GM18517 (cell line): ENCODE results near the gene POLR3B.
"Not testable (repeated sequence)": the region's sequence is repeated elsewhere in the genome, so short reads cannot be mapped to it uniquely, and the experiment has no call there.

Source experiments
- ATAC-seq: cut with Tn5 transposase; IDR thresholded peaks from one replicate; pipeline ENCODE4 v1.9.1; 2021; ENCODE audit warnings: mild to moderate bottlenecking, moderate library complexity; ENCODE audit not compliant: unreplicated experiment

Gene POLR3B

DNA sequence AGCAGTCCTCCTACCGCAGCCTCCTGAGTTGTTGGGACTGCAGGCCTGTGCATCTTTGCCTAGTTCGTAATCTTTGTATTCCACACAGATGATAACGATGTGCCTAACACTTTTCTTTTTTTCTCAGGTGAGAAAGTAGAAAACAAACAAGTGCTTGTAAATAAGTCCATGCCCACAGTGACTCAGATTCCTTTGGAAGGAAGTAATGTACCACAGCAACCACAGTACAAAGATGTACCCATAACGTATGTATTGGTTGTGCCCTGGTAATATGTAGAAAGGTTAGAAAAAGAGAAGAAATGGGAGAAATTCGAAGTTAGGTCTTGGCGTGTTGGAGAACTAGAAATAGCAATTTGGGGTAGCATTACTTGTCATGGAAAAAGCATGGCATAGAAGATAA is 101.6 kb downstream of the POLR3B start:
- no peak for ATAC-seq

DNA sequence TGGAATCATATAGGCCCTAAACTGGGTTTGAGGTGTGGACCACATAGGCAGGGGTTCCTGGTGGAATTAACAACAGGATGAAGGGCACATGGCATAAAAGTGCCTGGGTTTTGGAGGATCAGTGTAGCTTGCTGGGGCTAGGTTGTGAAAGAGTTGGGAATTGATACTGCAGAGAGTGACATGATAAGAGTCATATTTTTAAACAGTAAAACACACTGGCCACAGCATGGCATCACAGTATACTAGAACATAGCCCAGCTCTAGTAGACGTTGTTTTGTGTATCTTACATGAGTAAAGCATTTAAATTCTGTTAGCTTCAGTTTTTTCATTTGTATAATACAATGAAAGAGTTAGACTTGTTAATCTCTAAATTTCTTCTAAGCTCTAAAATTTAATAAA is 102.0 kb downstream of the POLR3B start:
- no peak for ATAC-seq

DNA sequence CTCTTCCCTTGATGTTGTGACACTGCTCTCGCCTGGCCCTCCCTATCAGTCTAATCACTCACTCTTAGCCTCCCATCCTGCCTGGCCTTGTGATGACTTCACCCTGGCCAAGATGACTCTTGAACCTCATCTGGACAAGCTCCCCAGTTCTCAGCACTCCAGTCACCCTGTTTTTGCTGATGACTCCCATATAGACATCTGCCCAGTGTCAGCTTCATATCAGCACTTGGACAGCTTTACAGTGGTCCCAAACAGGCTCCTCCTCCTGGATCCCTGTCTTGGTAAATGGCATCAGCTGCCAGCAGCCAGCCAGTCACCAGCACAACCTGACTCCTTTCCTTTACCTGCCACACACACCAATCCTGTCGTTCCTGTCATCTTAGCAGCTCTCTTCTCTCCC is 104.2 kb downstream of the POLR3B start:
- no peak for ATAC-seq

DNA sequence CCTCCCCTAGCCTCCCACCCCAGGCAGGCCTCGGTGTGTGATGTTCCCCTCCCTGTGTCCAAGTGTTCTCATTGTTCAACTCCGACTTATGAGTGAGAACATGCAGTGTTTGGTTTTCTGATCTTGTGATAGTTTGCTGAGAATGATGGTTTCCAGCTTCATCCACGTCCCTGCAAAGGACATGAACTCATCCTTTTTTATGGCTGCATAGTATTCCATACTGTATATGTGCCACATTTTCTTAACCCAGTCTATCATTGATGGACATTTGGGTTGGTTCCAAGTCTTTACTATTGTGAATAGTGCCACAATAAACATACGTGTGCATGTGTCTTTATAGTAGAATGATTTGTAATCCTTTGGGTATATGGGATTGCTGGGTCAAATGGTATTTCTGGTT is 108.1 kb downstream of the POLR3B start:
- ATAC-seq: not testable (repeated sequence)

DNA sequence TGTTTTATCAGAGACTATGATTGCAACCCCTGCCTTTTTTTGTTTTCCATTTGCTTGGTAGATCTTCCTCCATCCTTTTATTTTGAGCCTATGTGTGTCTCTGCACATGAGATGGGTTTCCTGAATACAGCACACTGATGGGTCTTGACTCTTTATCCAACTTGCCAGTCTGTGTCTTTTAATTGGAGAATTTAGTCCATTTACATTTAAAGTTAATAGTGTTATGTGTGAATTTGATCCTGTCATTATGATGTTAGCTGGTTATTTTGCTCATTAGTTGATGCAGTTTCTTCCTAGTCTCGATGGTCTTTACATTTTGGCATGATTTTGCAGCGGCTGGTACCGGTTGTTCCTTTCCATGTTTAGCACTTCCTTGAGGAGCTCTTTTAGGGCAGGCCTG is 118.1 kb downstream of the POLR3B start:
- ATAC-seq: not testable (repeated sequence)

DNA sequence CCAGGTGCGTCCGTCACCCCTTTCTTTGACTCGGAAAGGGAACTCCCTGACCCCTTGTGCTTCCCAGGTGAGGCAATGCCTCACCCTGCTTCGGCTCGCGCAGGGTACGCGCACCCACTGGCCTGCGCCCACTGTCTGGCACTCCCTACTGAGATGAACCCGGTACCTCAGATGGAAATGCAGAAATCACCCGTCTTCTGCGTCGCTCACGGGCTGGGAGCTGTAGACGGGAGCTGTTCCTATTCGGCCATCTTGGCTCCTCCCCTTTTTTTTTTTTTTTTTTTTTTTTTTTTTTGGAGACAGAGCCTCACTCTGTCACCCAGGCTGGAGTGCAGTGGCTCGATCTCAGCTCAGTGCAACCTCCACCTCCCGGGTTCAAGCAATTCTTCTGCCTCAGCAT is 120.1 kb downstream of the POLR3B start:
- ATAC-seq: not testable (repeated sequence)

DNA sequence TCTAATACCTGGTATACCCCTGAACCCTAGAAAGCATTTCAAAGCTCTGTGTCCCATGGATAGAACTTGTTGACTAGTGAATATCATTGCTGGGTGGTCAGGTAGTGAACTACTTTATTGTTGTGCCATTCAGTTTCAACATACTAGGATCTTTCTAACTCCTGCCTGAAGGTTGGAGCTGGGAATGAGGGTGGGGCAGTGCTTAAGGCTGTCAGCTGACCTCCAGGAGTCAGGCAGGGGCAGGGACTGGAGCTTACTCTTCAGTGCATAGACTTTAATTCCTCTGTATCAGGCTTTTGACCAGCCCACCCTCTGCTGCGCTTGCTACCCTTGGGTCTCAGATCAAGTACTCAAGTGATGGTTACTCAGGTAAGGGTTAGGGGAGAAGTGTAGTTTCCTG is 122.7 kb downstream of the POLR3B start:
- ATAC-seq: no peak

DNA sequence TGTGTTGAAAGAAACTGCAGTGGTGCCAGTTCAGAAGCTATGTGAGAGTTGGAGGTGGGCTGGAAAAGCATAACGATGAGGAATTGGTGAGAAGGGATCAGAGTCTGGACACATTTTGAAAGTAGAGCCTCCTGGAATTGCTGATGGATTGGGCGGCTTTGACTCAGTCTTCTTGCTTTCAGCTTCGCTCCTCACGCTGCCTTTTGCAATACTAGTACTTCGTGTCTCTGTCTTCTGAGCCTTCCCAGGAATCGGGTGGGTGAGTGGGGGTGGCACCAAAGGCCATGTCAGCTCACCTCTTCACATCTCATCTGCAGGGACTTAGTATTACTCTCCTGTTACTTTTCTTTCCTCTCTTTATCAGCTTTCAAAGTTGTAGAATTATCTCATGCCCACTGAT is 123.7 kb downstream of the POLR3B start:
- no peak for ATAC-seq

DNA sequence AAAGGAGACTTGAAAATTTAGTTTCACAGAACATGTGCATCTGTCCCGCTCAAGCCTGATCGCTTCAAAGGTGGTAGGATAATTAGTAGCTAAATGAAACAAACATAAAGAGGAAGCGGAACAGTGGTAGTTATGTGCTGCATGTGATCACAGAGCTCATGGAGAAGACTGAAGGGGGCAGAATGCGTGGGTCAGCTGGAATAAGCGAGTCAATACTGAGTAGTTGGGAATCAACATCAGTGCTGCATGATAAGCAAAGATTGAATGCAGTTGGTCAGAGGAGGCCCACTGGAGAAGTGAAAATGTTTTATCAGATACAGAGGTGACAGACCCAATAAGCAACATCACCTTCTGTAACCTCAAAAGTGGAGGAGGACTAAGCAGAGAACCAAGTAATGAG is 130.1 kb downstream of the POLR3B start:
- no peak for ATAC-seq

DNA sequence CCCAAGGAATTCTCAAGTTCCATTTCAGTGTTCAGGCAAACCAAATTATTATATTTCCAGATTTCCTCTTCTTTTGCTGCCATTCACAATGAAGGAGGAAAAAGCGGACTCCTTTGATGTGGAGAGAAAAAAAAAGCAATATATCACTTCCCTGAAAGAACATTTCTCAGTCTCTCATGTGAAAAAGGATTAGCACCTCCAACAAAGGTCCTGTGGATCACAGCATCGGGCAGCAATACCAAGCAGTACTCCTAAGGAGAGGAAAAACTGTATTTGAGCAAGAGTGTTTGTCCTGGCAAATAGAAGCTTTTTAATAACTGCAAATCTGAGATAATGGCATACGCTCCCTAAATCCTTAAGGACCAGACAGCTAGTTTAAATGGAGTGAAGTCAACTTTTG is 131.3 kb downstream of the POLR3B start:
- ATAC-seq: no peak

DNA sequence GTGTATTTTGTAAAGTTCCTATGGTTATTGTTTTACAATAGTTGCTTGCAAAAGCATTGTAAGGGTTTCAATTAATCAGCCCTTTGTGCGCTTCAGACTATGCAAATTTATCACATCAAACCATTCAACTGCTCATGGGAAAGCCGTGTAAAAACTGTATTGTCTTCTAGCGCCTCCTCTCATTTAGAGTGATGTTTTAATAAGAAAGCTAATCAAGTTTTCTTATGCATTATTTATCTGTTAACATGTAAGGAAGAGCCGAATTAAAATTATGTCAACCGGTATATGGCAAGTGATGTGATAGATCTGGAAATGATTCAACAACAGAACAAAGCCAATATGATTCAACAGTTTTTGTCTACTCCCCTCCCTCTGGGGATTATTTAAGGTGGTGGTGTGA is 132.7 kb downstream of the POLR3B start:
- no peak for ATAC-seq

DNA sequence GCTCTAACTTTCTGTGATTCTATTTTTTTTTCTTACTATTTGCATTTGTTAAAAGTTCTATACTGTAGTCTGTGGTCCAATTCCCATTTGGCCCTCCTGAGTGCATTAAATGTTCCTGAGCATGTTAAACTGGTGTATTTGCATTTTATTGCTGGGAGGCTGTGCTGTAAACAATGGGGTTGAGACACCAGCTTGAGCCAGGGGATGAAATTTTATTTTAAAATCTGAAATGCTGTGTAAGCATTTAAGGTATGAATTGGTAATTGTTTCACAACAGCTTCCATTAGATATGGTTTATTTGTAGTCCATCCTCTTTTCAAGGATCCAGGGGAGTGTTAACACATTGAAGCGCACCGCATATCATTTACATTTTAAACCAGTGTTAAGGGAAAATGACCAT is 135.3 kb downstream of the POLR3B start:
- ATAC-seq: no peak

DNA sequence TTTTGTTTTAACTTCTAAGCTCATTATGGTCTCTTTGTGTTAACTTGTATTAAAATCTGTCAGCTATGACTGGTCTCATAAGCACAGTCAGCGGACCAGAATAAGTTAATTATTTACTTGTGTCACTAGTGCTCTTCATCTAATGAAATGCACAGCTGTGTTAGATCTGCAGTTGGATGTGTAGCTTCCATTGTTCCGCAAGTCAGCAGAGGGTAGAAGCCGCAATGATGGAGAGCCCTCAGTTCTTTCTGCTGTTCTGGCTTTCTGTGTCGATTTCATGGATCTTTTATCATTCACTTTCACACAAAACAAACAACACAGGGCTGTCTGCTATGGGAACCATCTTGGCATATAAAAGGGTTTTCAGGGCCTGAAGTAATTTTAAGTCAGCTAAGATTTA is 136.0 kb downstream of the POLR3B start:
- no peak for ATAC-seq

DNA sequence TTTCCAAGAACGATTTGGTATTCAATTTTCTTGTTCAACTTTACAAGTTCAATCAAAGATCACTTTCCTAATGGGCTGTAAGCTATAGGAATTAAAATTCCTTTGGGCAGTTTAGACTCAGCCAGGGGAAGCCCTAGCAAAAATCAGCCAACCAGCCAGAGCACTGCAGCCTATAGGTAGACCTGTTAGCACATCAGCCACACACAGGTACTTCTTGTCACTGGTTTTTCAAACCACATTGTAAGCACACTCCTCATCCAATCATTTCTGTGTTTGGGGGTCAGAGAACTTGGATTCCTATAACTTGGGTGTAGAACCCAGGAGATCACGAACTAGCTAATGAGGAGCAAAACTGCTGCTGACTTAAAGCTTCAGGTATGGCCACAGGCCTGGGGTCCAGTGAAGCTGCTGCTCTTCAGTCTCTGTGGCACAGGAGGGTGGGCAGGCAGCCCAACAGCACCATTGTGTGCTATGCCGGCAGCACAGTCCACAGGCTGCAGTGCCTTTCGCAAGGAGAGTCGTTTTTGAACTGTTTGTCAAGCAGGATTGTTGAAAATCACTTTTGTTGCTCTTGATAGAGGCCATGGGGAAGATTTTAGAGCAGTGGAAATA is 137.9 kb downstream of the POLR3B start:
- no peak for ATAC-seq

DNA sequence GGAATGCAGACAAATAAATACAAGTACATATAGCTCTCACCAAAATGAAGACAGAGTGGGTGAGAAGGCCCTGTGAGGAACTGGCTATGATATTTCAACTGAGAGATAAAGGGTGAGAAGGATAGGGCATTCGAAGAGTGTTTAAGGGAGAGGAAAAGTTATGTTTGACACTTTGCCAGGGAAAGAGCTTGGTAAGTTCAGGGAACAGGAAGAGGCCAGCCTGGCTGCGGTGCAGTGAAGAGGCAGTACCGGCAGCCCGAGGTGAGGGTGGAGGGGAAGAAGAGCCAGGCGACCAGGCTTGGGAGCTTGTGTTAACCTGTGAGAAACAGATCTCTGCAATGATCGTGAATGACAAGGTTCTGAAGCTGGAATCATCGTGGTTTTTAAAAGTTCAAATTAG is 140.5 kb downstream of the POLR3B start:
- ATAC-seq: no peak

DNA sequence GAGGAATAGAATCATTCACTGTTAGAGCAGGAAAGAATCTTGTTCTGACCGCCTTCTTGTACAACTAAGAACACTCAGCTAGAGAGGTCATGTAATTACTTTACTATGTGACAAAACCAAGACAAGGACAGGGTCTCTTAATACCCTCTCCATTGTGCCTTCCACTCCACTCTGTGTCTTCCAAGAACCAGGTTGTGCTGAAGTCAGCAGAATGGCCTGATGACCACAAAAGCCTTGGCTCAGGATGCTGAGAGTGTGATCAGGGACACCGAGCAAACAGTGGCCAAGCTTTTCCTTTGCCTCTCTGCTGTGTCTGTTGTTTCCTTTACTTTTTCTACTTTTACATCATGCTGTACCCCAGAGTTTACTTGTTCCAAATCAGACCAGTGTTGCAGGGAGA is 142.1 kb downstream of the POLR3B start:
- ATAC-seq: no peak

DNA sequence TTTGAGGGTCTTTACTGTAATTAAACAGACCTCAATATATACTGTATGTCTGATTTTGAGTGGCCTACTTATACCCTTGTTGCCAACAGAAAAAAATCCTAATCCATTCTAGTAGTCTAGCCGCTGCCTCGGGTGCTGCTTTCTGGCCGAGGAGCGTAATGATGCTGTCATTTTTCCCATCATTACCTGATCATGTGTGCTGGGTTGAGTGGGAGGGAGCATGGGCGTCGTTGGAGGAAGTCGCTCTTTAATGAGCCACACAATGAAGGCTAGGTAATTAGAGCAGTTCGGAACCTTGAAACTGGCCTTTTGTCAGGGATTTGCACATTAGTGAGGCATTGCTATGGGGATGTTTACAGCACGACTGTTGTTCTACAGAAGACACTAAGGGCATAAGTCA is 149.1 kb downstream of the POLR3B start:
- ATAC-seq: no peak

DNA sequence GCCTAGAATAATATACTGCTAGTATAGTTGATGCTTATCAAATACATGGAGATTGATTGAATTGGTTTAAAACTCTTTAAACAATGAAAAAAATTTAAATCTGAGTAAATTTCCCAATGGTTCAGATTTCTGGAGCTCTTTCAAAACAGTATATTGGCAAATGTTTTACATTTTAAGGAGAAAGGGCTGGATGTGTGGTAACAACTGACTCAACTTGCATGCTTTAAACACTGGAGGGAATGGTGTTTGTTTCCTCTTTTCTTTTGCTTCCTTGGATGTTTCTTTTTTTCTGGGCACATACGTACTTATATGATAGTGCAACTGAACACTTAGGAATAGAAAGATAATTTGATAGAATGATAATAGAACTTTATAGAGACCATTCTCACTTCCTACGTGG is 151.4 kb downstream of the POLR3B start:
- ATAC-seq: no peak

DNA sequence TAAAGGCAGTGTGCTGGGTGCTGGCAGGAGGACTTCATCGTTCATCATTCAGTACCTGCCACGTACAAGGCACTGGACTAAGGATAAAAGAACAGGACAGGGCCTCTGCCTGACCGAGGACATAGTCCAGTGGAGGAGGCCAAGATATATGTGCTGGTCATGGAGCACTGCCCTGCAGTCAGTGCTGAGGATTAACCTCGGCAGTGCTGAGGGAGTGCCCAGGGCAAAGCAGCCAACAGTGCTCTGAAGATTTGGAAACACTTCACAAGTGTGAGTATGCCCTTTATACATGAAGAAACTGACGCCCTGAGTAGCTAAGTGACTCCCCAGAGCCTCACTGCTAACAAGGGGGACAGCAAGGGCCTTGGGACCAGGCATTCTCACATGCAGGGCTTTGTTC is 153.8 kb downstream of the POLR3B start:
- ATAC-seq: no peak

DNA sequence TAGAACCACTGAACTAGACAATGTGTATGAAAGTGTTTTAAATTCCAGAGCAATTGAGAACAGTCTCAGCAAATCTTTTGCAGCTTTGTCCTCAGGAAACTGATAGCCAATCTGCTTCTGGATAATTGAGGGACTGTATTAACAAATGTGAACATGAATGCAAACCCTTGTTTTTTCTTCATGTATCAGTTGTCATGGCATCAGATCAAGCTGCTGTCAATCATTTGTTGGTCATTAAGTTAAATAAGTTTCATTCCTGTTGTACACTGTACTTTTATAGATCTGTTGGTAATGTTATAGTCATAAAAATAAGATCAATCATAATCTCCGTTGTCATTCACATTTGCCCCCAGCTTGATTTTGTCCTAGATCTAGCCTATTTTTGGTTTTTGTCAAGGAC is 159.8 kb downstream of the POLR3B start:
- no peak for ATAC-seq

DNA sequence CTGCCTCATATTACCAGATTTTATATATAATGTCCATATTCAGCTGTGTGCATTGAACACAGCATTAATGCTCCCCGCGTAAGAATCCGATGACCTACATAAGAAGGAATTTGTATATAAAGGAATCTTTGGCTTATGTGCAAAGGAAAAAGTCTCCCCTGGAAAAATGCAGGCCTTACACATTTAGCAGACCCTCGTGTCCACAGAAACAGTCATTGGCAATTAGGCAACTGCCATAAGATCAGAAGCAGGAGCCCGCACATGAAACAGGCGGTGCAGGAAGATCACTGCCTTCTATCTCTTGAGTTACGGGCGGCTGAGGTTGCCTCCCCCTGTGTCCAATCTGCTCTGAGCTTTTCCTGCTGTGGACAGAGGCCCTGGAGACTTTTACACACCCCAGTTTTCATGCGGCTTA is 162.1 kb downstream of the POLR3B start:
- no peak for ATAC-seq

DNA sequence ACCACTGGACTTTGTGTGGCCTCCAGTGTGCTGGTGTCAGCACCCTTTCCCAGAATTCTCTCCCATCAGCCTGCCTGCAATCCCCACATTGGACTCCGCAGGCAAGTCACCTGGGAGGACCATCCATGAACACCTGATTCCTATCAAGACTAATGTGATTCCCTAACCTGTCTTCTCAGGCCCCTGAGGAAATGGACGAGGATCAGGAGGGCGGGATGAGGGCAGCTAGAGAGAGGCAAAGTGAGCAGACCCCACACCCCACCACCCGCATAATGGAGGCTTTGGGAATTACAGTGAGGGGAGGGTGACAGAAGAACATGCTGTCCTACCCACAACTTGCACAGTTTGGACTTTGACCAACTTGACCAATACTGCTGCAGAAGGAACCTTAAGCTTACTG is 164.4 kb downstream of the POLR3B start:
- no peak for ATAC-seq

DNA sequence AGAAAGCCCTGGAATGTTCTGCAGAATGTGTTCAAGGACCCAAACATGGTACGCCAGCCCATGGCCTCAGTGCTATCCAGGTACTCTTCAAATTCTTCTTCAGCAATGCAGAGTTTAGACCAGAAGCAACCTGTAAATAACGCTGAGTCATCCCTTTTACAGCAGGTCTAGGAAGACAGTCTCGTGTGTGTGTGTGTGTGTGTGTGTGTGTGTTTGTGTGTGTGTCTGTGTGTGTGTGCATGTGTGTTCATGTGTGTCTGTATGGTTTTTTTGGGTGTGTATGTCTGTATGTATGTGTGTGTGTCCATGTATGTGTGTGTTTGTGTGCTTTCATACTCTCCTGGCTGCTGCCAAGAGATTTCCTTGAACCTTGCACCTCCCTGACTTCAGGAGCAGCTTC is 165.2 kb downstream of the POLR3B start:
- ATAC-seq: no peak

DNA sequence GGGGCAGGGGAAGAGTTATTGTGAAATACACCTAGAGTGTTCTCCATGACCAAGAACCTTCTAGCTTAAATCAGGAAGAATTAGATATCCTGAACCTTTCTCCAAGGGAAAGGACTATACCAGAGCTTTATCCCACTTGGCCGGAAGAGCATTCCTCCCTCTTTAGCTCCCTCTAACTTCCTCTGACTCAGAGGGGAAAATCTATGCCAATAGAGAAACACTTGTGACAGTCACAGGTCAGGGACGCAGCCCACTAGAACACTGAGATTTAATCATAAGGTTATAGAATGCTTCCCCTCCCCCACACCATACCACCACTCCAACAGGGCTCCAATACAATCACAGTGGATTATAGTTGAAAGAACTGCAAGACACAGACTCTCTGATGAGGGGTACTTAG is 169.8 kb downstream of the POLR3B start:
- no peak for ATAC-seq
